HG03135 (cell line): ENCODE measurements around the gene KLF2.

ENCODE experiments used
- ATAC-seq: cut with Tn5 transposase; IDR thresholded peaks from one replicate; pipeline ENCODE4 v1.9.1; 2021; ENCODE audit warnings: mild to moderate bottlenecking, moderate library complexity; ENCODE audit not compliant: unreplicated experiment

KLF2 gene

GRCh38 chr19:16375157-16375935 lies 50.7 kb downstream of the KLF2 start:
- no peak for ATAC-seq

GRCh38 chr19:16375936-16376185 lies 51.2 kb downstream of the KLF2 start:
- no peak for ATAC-seq

- ATAC-seq, result no peak
These were observed 51.6 kb downstream of the KLF2 start for GRCh38 chr19:16376241-16376640.

- ATAC-seq, result no peak
These were observed 52.0 kb downstream of the KLF2 start for GRCh38 chr19:16376649-16377048.

- no peak for ATAC-seq
These were observed 52.9 kb downstream of the KLF2 start for GRCh38 chr19:16377521-16377920.
